Measurements from ENCODE around the gene SULT2B1. TPM values are rescaled to one million over a fixed set of nuclear protein-coding genes. Genes with fewer than 3 reads are reported as not detected.

The SULT2B1 gene
- total RNA-seq, 2 donors from 2014 or later, result 0.35 to 2.4 TPM

- no peak overlapping the region for H3K9ac ChIP-seq (ENCODE audit: extremely low read depth, low read length, poor library complexity, severe bottlenecking)
- no peaks in the 10 kb centered on the region for H3K27me3 ChIP-seq (ENCODE audit: control insufficient read depth, insufficient read depth, low read length, poor library complexity, severe bottlenecking)
- Mint-ChIP-seq H3K4me3 (no peak overlapping the region), H3K9me3 (no peaks in the 10 kb centered on the region), H3K27ac (no peak overlapping the region), H3K27me3 (ENCODE audit: insufficient read depth) (no peaks in the 10 kb centered on the region), H3K4me1 (no peaks in the 10 kb centered on the region), H3K36me3 (ENCODE audit: low read depth) (no peaks in the 10 kb centered on the region)
- H3K4me3 ChIP-seq (ENCODE audit: low read length), result no peak overlapping the region
- peak; percentile 85 for DNase-seq
- H3K27ac ChIP-seq (ENCODE audit: low read depth, low read length), result no peak overlapping the region
- TF ChIP-seq CTCF (conservative IDR thresholded peaks at IDR 0.05), result no peak
- WGBS, 2 experiments (ENCODE audit: insufficient coverage in 1 of 2, insufficient read length in 1 of 2), result 71 to 80% methylated on average over 7 to 25 of the region's 25 CpGs
- H3K9me3 ChIP-seq (ENCODE audit: control insufficient read depth, low read length), result no peaks in the 10 kb centered on the region
- no peaks in the 10 kb centered on the region for H3K36me3 ChIP-seq (ENCODE audit: control insufficient read depth, insufficient read depth, low read length)
- H3K4me1 ChIP-seq (ENCODE audit: control insufficient read depth, insufficient read depth, low read length), result no peaks in the 10 kb centered on the region
Observed at GRCh38 chr19:48544856-48545750, 6.9 kb upstream of the SULT2B1 start.

- H3K4me3 Mint-ChIP-seq, result no peak overlapping the region
- Histone ChIP-seq H3K9ac (ENCODE audit: extremely low read depth, low read length, poor library complexity, severe bottlenecking) (no peak overlapping the region), H3K4me1 (ENCODE audit: control insufficient read depth, insufficient read depth, low read length) (no peaks in the 10 kb centered on the region), H3K36me3 (ENCODE audit: control insufficient read depth, insufficient read depth, low read length) (no peaks in the 10 kb centered on the region), H3K27me3 (ENCODE audit: control insufficient read depth, insufficient read depth, low read length, poor library complexity, severe bottlenecking) (no peaks in the 10 kb centered on the region), H3K27ac (ENCODE audit: low read depth, low read length) (no peak overlapping the region), H3K9me3 (ENCODE audit: control insufficient read depth, low read length) (no peaks in the 10 kb centered on the region), H3K4me3 (ENCODE audit: low read length) (no peak overlapping the region)
- no peaks in the 10 kb centered on the region for H3K36me3 Mint-ChIP-seq (ENCODE audit: low read depth)
- no peak overlapping the region for H3K27ac Mint-ChIP-seq
- no peaks in the 10 kb centered on the region for H3K4me1 Mint-ChIP-seq
- no peak for TF ChIP-seq CTCF (conservative IDR thresholded peaks at IDR 0.05)
- DNase-seq, result no peak
- H3K27me3 Mint-ChIP-seq (ENCODE audit: insufficient read depth), result no peaks in the 10 kb centered on the region
- H3K9me3 Mint-ChIP-seq, result no peaks in the 10 kb centered on the region
- no CpG with 5 or more reads among the region's 1 CpG for WGBS, 2 experiments (ENCODE audit: insufficient coverage in 1 of 2, insufficient read length in 1 of 2)
Observed at GRCh38 chr19:48547722-48548121, 4.2 kb upstream of the SULT2B1 start.

- Mint-ChIP-seq H3K9me3 (no peaks in the 10 kb centered on the region), H3K27me3 (ENCODE audit: insufficient read depth) (no peaks in the 10 kb centered on the region), H3K4me3 (no peak overlapping the region), H3K4me1 (no peaks in the 10 kb centered on the region), H3K27ac (no peak overlapping the region), H3K36me3 (ENCODE audit: low read depth) (no peaks in the 10 kb centered on the region)
- no peak for DNase-seq
- H3K27me3 ChIP-seq (ENCODE audit: control insufficient read depth, insufficient read depth, low read length, poor library complexity, severe bottlenecking), result no peaks in the 10 kb centered on the region
- H3K36me3 ChIP-seq (ENCODE audit: control insufficient read depth, insufficient read depth, low read length), result no peaks in the 10 kb centered on the region
- no peak for TF ChIP-seq CTCF (conservative IDR thresholded peaks at IDR 0.05)
- H3K4me1 ChIP-seq (ENCODE audit: control insufficient read depth, insufficient read depth, low read length), result no peaks in the 10 kb centered on the region
- no peak overlapping the region for H3K27ac ChIP-seq (ENCODE audit: low read depth, low read length)
- H3K9me3 ChIP-seq (ENCODE audit: control insufficient read depth, low read length), result no peaks in the 10 kb centered on the region
- no peak overlapping the region for H3K4me3 ChIP-seq (ENCODE audit: low read length)
- H3K9ac ChIP-seq (ENCODE audit: extremely low read depth, low read length, poor library complexity, severe bottlenecking), result no peak overlapping the region
- WGBS, 2 experiments (ENCODE audit: insufficient coverage in 1 of 2, insufficient read length in 1 of 2), result 80 to 100% methylated on average over 1 of the region's 1 CpG
Observed at GRCh38 chr19:48548253-48548911, 3.6 kb upstream of the SULT2B1 start.
